Activated T-cell treated with anti-CD3 and anti-CD28 coated beads for 24 hours (primary cell): ENCODE data around the gene LMF1.
"Not testable (repeated sequence)": the region's sequence is repeated elsewhere in the genome, so short reads cannot be mapped to it uniquely, and the experiment has no call there.

Experiments
- DNase-seq: peaks from one replicate; pipeline ENCODE4 v3.0.0-alpha.2; 2020; ENCODE audit warnings: low read depth

The LMF1 gene

GRCh38 chr16:895371-895770 lies 75.4 kb downstream of the LMF1 start:
- DNase-seq, result no peak

- DNase-seq, result no peak
These were observed 75.9 kb downstream of the LMF1 start for GRCh38 chr16:894841-895240.

- DNase-seq, result no peak
These were observed 76.6 kb downstream of the LMF1 start for GRCh38 chr16:894136-894535.

GRCh38 chr16:893360-893759 lies 77.4 kb downstream of the LMF1 start:
- DNase-seq, result no peak

GRCh38 chr16:892536-893255 lies 78.1 kb downstream of the LMF1 start:
- no peak for DNase-seq

- no peak for DNase-seq
These were observed 78.8 kb downstream of the LMF1 start for GRCh38 chr16:892006-892405.

GRCh38 chr16:891353-891740 lies 79.4 kb downstream of the LMF1 start:
- no peak for DNase-seq

- DNase-seq, result no peak
These were observed 80.0 kb downstream of the LMF1 start for GRCh38 chr16:890716-891352.

- DNase-seq, result no peak
These were observed 80.6 kb downstream of the LMF1 start for GRCh38 chr16:890217-890616.

- no peak for DNase-seq
These were observed 81.2 kb downstream of the LMF1 start for GRCh38 chr16:889586-889985.

GRCh38 chr16:888901-889570 lies 81.7 kb downstream of the LMF1 start:
- no peak for DNase-seq

- not testable (repeated sequence) for DNase-seq
These were observed 82.3 kb downstream of the LMF1 start for GRCh38 chr16:888456-888855.

- no peak for DNase-seq
These were observed 82.9 kb downstream of the LMF1 start for GRCh38 chr16:887846-888245.

GRCh38 chr16:886802-887731 lies 83.7 kb downstream of the LMF1 start:
- no peak for DNase-seq

GRCh38 chr16:886084-886543 lies 84.7 kb downstream of the LMF1 start:
- no peak for DNase-seq

GRCh38 chr16:885391-885790 lies 85.4 kb downstream of the LMF1 start:
- DNase-seq, result no peak

- DNase-seq, result no peak
These were observed 86.6 kb downstream of the LMF1 start for GRCh38 chr16:884232-884631.

GRCh38 chr16:883781-884180 lies 87.0 kb downstream of the LMF1 start:
- no peak for DNase-seq

GRCh38 chr16:883340-883739 lies 87.4 kb downstream of the LMF1 start:
- DNase-seq, result no peak

- DNase-seq, result not testable (repeated sequence)
These were observed 88.1 kb downstream of the LMF1 start for GRCh38 chr16:882671-883070.

- no peak for DNase-seq
These were observed 88.5 kb downstream of the LMF1 start for GRCh38 chr16:882256-882655.
